Muscle layer of duodenum (tissue), 2 donors: ENCODE results near the gene DNAH12.
A peak's percentile ranks its signal among the peaks of the same experiment; 100 is the strongest.

ENCODE experiments used
- H3K27ac ChIP-seq: one replicate; pipeline ENCODE4 v1.7.0; 2013; ENCODE audit warnings: mild to moderate bottlenecking, low read length
- H3K27me3 ChIP-seq: one replicate; pipeline ENCODE4 v1.7.0; 2013; ENCODE audit warnings: low read depth, mild to moderate bottlenecking, control low read depth, low read length
- H3K36me3 ChIP-seq, 2 donors: one replicate each; pipeline ENCODE4 v1.7.0; 2013; ENCODE audit warnings: low read length in 2 of 2, control low read depth in 1 of 2, mild to moderate bottlenecking in 1 of 2; ENCODE audit not compliant: insufficient read depth in 2 of 2, control insufficient read depth in 1 of 2
- H3K4me1 ChIP-seq, 2 donors: one replicate each; pipeline ENCODE4 v1.7.0; 2013; ENCODE audit warnings: low read length in 2 of 2, mild to moderate bottlenecking in 2 of 2, control low read depth in 1 of 2, moderate library complexity in 1 of 2; ENCODE audit not compliant: insufficient read depth in 2 of 2, control insufficient read depth in 1 of 2
- H3K4me3 ChIP-seq, 2 donors: one replicate each; pipeline ENCODE4 v1.7.0; 2013; ENCODE audit warnings: low read length in 2 of 2, low read depth in 1 of 2, mild to moderate bottlenecking in 1 of 2
- H3K9me3 ChIP-seq, 2 donors: one replicate each; pipeline ENCODE4 v1.7.0; 2013; ENCODE audit warnings: low read length in 2 of 2, control low read depth in 1 of 2, mild to moderate bottlenecking in 1 of 2; ENCODE audit not compliant: control insufficient read depth in 1 of 2
- donor health status: healthy.

Gene DNAH12, protein sequence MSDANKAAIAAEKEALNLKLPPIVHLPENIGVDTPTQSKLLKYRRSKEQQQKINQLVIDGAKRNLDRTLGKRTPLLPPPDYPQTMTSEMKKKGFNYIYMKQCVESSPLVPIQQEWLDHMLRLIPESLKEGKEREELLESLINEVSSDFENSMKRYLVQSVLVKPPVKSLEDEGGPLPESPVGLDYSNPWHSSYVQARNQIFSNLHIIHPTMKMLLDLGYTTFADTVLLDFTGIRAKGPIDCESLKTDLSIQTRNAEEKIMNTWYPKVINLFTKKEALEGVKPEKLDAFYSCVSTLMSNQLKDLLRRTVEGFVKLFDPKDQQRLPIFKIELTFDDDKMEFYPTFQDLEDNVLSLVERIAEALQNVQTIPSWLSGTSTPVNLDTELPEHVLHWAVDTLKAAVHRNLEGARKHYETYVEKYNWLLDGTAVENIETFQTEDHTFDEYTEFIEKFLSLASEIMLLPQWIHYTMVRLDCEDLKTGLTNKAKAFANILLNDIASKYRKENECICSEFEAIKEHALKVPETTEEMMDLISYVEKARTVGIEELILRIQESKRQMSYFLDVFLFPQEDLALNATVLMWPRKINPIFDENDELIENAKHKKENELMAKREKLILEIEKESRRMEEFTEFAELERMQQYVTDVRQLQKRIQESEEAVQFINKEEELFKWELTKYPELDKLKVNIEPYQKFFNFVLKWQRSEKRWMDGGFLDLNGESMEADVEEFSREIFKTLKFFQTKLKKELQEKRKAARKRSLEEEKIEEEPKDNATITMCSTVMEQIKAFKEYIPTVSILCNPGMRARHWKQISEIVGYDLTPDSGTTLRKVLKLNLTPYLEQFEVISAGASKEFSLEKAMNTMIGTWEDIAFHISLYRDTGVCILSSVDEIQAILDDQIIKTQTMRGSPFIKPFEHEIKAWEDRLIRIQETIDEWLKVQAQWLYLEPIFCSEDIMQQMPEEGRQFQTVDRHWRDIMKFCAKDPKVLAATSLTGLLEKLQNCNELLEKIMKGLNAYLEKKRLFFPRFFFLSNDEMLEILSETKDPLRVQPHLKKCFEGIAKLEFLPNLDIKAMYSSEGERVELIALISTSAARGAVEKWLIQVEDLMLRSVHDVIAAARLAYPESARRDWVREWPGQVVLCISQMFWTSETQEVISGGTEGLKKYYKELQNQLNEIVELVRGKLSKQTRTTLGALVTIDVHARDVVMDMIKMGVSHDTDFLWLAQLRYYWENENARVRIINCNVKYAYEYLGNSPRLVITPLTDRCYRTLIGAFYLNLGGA (N-terminal part only)

GRCh38 chr3:57544181-57545125 lies at the start of gene DNAH12:
Gene DNAH12, minus strand, starts transcription at chr3:57544344. Its CDS starts 1,474 bp downstream, at chr3:57542870.
- H3K4me3 ChIP-seq, result peak within 1 kb of the TSS; percentile 12 to 46
- H3K27me3 ChIP-seq, result no peaks in the 10 kb centered on the region
- H3K4me1 ChIP-seq, result peaks cover 0 to 7% of the 10 kb centered on the region in 2 donors
- H3K27ac ChIP-seq, result no peak within 1 kb of the TSS
- H3K9me3 ChIP-seq, result no peaks in the 10 kb centered on the region
- no peaks in the 10 kb centered on the region for H3K36me3 ChIP-seq

DNA sequence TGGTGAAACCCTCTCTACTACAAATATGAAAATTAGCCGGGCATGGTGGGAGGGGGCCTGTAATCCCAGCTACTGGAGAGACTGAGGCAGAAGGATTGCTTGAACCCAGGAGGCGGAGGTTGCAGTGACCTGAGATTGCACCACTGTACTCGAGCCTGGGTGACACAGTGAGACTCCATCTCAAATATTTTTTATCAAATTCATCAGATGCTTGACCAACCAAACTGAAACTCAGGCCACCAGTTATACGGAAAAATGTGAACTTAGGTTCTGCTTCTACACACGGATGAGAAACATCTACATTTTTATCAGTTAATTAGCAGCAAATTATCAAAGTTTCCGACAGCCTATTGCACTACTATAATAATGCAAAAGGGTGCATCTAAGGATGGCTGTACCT lies 48.2 kb upstream of the DNAH12 start:
- no peak overlapping the region for H3K4me3 ChIP-seq
- H3K4me1 ChIP-seq, result peaks cover 12 to 39% of the 10 kb centered on the region in 2 donors
- H3K27ac ChIP-seq, result peak overlapping the region; percentile 14
- no peaks in the 10 kb centered on the region for H3K9me3 ChIP-seq
- H3K36me3 ChIP-seq, result peaks cover 0 to 11% of the 10 kb centered on the region in 2 donors
- H3K27me3 ChIP-seq, result no peaks in the 10 kb centered on the region

DNA sequence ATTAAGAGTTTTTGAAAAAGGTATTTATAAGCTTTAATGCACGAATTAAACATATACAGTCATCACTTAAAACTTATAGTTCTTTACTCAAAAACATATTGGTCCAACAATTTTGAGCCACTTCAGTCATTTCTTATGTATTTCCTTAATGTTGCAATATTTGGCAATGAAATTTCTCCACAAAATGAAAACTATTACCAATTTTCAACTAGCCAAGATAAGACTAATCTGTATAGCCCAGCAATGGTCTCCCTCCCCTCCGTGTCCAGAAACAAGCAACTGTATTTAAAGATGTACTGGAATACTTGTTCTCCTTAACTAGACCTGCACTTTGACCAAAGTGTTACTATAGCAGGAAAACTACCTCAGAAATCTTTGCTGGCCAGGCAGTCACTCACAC lies 43.8 kb upstream of the DNAH12 start:
- no peaks in the 10 kb centered on the region for H3K27me3 ChIP-seq
- peaks cover 6 to 7% of the 10 kb centered on the region in 2 donors for H3K36me3 ChIP-seq
- H3K4me3 ChIP-seq, result no peak overlapping the region
- H3K4me1 ChIP-seq, result peaks cover under 1 to 21% of the 10 kb centered on the region in 2 donors
- no peak overlapping the region for H3K27ac ChIP-seq
- no peaks in the 10 kb centered on the region for H3K9me3 ChIP-seq

DNA sequence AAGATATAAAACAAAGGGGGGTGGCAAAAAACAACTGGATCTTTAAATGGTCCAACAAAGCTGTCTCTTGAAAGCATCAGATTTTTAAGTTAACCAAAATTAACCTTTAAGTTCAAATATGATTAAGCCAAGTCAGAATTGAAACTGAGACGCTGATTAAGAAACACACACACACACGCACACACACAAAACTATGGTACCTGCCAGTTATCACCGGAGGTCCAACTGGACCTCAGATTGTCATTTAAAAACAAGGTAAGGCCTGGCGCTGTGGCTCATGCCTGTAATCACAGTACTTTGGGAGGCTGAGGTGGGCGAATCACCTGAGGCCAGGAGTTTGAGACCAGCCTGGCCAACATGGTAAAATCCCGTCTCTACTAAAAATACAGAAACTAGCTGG lies 42.6 kb upstream of the DNAH12 start:
- Histone ChIP-seq H3K4me1 (peaks cover 3 to 13% of the 10 kb centered on the region in 2 donors), H3K27me3 (no peaks in the 10 kb centered on the region), H3K9me3 (no peaks in the 10 kb centered on the region), H3K27ac (no peak overlapping the region), H3K4me3 (no peak overlapping the region), H3K36me3 (peaks cover 8 to 9% of the 10 kb centered on the region in 2 donors)

DNA sequence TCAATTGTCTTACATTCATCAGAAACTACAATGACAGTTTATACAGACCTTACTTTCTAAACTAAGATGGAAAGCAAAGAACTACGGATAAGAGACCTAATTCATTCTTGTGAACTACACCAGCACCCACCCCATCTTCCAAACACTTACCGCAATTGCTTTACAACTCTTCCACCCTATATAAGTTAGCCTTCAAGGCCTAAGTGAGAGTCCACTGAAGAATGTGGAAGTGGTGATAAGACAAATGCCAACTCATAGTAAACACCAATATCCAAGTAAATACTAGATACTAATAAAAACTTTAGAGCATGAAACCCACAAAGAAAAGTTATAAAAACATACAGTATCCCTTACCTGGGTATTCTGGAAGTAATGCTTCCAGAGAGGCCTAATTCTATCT lies 39.4 kb upstream of the DNAH12 start:
- Histone ChIP-seq H3K4me1 (peaks cover 3 to 13% of the 10 kb centered on the region in 2 donors), H3K4me3 (no peak overlapping the region), H3K9me3 (no peaks in the 10 kb centered on the region), H3K27ac (no peak overlapping the region), H3K27me3 (no peaks in the 10 kb centered on the region), H3K36me3 (peaks cover 11 to 23% of the 10 kb centered on the region in 2 donors)

- Histone ChIP-seq H3K4me1 (peaks cover 3 to 13% of the 10 kb centered on the region in 2 donors), H3K9me3 (no peaks in the 10 kb centered on the region), H3K27me3 (no peaks in the 10 kb centered on the region), H3K4me3 (no peak overlapping the region), H3K36me3 (peaks cover 16 to 23% of the 10 kb centered on the region in 2 donors), H3K27ac (no peak overlapping the region)
These were observed 38.5 kb upstream of the DNAH12 start for GRCh38 chr3:57582474-57583168.

- H3K9me3 ChIP-seq, result no peaks in the 10 kb centered on the region
- no peak overlapping the region for H3K4me3 ChIP-seq
- H3K27ac ChIP-seq, result no peak overlapping the region
- H3K36me3 ChIP-seq, result peaks cover 39 to 43% of the 10 kb centered on the region in 2 donors
- H3K27me3 ChIP-seq, result no peaks in the 10 kb centered on the region
- peaks cover 1 to 19% of the 10 kb centered on the region in 2 donors for H3K4me1 ChIP-seq
These were observed 33.7 kb upstream of the DNAH12 start for GRCh38 chr3:57577801-57578200.

DNA sequence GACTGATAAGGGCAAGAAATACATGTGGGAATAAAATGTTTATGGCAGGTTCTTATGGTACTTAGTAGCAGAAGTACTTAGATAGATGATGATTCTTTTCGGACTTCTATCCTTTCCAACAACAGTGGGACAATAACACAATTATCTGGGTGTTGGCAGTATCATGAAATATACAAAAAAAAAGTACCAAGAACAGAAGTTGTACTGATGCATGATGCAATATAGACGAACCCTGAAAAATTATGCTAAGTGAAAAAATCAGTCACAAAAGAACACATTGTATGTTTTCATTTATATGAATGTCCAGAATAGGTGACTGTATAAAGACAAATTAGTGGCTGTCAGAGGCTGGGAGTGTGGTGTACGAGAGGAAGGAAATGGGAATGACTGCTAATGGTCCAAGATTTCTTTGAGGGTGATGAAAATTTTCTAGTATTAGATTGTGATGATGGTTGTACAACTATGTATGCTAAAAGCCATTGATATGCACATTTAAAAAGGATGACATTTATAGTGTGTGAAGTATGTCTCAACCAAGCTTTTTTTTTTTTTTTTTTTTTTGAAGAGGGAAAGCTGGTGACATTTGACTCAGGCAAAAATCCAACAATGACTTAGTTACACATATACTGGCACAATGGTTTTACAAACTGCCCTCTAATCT lies 32.0 kb upstream of the DNAH12 start:
- Histone ChIP-seq H3K9me3 (no peaks in the 10 kb centered on the region), H3K4me3 (no peak overlapping the region), H3K4me1 (peaks cover 0 to 18% of the 10 kb centered on the region in 2 donors), H3K36me3 (peaks cover 39 to 46% of the 10 kb centered on the region in 2 donors), H3K27ac (no peak overlapping the region), H3K27me3 (no peaks in the 10 kb centered on the region)

- H3K27me3 ChIP-seq, result no peaks in the 10 kb centered on the region
- H3K9me3 ChIP-seq, result no peaks in the 10 kb centered on the region
- no peak overlapping the region for H3K27ac ChIP-seq
- peaks cover 0 to 16% of the 10 kb centered on the region in 2 donors for H3K4me1 ChIP-seq
- no peak overlapping the region for H3K4me3 ChIP-seq
- H3K36me3 ChIP-seq, result peaks cover 33 to 43% of the 10 kb centered on the region in 2 donors
These were observed 28.0 kb upstream of the DNAH12 start for GRCh38 chr3:57572096-57572495.
